ENCODE data around the gene PRIM1. TPM values are rescaled to one million over a fixed set of nuclear protein-coding genes. Genes with fewer than 3 reads are reported as not detected.

Gene PRIM1
- total RNA-seq (2021), result 46.5 and 50.7 TPM in 2 replicates
- long read RNA-seq, transcript PRIM1-201 (13 exons, 1,393 nt), result major isoform, 37 of 86 reads
- long read RNA-seq, partial matches to known transcripts, result 20 of 86 reads
- long read RNA-seq, other reads (novel, unspliced or antisense), result 26 of 86 reads

DNA sequence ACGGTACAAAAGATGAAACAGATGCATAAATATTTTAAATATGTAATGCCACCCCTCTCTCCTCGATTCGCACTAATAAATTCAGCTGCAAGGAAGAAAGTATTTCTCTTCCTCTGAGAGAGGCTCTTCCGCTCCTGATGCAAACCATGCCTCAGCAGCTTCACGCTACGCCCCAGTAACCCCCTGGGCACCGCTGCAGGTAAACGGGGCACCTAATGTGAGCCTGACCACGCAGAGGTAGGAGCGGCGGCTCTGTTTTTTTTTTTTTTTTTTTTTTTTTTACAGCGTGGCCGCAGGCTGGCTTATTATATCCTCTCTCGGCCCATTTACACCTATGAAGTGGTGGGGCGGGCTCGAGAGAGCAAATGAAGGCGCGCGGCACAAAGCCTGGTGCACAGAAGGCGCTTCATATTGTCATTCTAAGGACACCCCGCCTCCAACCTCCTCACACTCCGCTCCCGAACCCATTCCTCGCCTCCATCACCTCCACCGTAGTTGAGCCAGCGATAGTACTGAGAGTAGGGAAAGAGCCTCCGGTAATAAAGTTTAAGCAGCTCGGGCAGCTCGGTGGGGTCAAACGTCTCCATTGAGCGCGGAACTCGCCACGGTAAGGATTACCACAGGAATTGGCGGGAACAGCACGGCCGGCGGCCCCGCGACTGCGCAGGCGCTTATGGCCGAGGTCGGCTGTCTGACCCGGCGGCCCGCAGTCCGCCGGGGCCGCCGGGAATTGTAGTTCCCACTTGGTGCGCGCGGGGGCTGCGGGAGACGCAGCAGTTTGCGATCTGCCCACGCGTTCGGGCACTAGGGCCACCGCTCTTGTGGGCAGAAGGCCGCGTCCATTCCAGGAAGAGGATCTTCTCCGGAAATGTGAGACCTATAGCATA is at the start of gene PRIM1:
Gene PRIM1 (minus strand): TSS at position 612 of the 887 bp plus-strand sequence. CDS start 25 bp downstream, at position 587.
- TF ChIP-seq, protein P1, sequence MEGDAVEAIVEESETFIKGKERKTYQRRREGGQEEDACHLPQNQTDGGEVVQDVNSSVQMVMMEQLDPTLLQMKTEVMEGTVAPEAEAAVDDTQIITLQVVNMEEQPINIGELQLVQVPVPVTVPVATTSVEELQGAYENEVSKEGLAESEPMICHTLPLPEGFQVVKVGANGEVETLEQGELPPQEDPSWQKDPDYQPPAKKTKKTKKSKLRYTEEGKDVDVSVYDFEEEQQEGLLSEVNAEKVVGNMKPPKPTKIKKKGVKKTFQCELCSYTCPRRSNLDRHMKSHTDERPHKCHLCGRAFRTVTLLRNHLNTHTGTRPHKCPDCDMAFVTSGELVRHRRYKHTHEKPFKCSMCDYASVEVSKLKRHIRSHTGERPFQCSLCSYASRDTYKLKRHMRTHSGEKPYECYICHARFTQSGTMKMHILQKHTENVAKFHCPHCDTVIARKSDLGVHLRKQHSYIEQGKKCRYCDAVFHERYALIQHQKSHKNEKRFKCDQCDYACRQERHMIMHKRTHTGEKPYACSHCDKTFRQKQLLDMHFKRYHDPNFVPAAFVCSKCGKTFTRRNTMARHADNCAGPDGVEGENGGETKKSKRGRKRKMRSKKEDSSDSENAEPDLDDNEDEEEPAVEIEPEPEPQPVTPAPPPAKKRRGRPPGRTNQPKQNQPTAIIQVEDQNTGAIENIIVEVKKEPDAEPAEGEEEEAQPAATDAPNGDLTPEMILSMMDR (conservative IDR thresholded peaks at IDR 0.05), result no peak
- Histone ChIP-seq H3T11ph (ENCODE audit: low read length) (peak within 1 kb of the TSS; percentile 67), H2BK120ac (ENCODE audit: low read depth, low read length, poor library complexity, severe bottlenecking) (peak within 1 kb of the TSS; percentile 52), H3K9me3 (ENCODE audit: control insufficient read depth, low read depth, low read length) (no peaks in the 10 kb centered on the region), H3K4ac (ENCODE audit: low read depth, low read length) (peak within 1 kb of the TSS; percentile 9; the same call in 1 of the 2 replicates), H3K27me3 (ENCODE audit: insufficient read depth, low read length) (no peaks in the 10 kb centered on the region), H2BK15ac (ENCODE audit: low read depth, low read length) (no peak within 1 kb of the TSS), H3K23ac (ENCODE audit: insufficient read length, low read depth, low read length) (no peak within 1 kb of the TSS), H3K14ac (ENCODE audit: insufficient read depth, low read length) (peak within 1 kb of the TSS; percentile 100), H3K27ac (ENCODE audit: insufficient read length, low read depth, low read length) (peak within 1 kb of the TSS; percentile 91), H2BK20ac (ENCODE audit: low read depth, low read length, poor library complexity, severe bottlenecking) (no peak within 1 kb of the TSS), H4K20me1 (ENCODE audit: control insufficient read depth, insufficient read depth, insufficient read length) (no peaks in the 10 kb centered on the region), H2AFZ (ENCODE audit: low read length) (peak within 1 kb of the TSS; percentile 90), H2AK5ac (ENCODE audit: insufficient read length, low read length) (no peak within 1 kb of the TSS), H4K5ac (ENCODE audit: insufficient read length, low read depth, low read length) (peak within 1 kb of the TSS; percentile 81), H3K18ac (ENCODE audit: insufficient read length, low read depth, low read length) (peak within 1 kb of the TSS; percentile 100), H4K8ac (replicated peaks; ENCODE audit: insufficient read length, low read depth, low read length) (peak within 1 kb of the TSS; percentile 84), H2BK5ac (ENCODE audit: insufficient read length, low read length) (peak within 1 kb of the TSS; percentile 41), H2BK12ac (ENCODE audit: insufficient read length, low read depth, low read length) (peak within 1 kb of the TSS; percentile 15), H3K79me1 (ENCODE audit: insufficient read depth, low read depth, low read length, poor library complexity, severe bottlenecking) (no peaks in the 10 kb centered on the region), H4K91ac (ENCODE audit: insufficient read length, low read depth, low read length) (peak within 1 kb of the TSS; percentile 17), H3K79me2 (ENCODE audit: insufficient read depth, low read length) (no peaks in the 10 kb centered on the region), H3K56ac (ENCODE audit: insufficient read length, low read depth, low read length) (peak within 1 kb of the TSS; percentile 96), H3K4me2 (ENCODE audit: insufficient read depth, insufficient read length, low read length) (peak within 1 kb of the TSS; percentile 83), H3K9ac (ENCODE audit: extremely low read depth, insufficient read length, low read length) (peak within 1 kb of the TSS; percentile 99), H3K4me1 (ENCODE audit: insufficient read depth, low read length) (no peaks in the 10 kb centered on the region), H3K23me2 (ENCODE audit: insufficient read length, low read depth, low read length, poor library complexity, severe bottlenecking) (peaks cover 9% of the 10 kb centered on the region)
- H3K9me3 Mint-ChIP-seq, result no peaks in the 10 kb centered on the region
- peaks cover 14 to 15% of the 10 kb centered on the region in 2 experiments for H3K4me1 Mint-ChIP-seq
- H3K27ac Mint-ChIP-seq, result peak within 1 kb of the TSS; percentile 99 to 100 (median 100)
- WGBS (ENCODE audit: extremely low coverage, insufficient read length, low lambda C conversion rate), result no CpG with 5 or more reads among the region's 64 CpGs
- peak within 1 kb of the TSS; percentile 98 for H3K4me3 Mint-ChIP-seq
- peak; percentile 90 for DNase-seq
- no peaks in the 10 kb centered on the region for H3K27me3 Mint-ChIP-seq (ENCODE audit: low read depth)
- H3K36me3 Mint-ChIP-seq (ENCODE audit: insufficient read depth in 1 of 3, low read depth in 3 of 3), result peaks cover 23 to 40% (median 36%) of the 10 kb centered on the region in 3 experiments
